Caco-2 (cell line): ENCODE data around the gene DALRD3. TPM values are rescaled to one million over a fixed set of nuclear protein-coding genes. Genes with fewer than 3 reads are reported as not detected.
A peak's percentile ranks its signal among the peaks of the same experiment; 100 is the strongest.

Experiments used
- BruUV-seq: library from RNA; stranded (reverse); fragments of 400-500 nt; replicated peaks from 2 replicates; lab custom pipeline; 2021; lab: Mats Ljungman, UMichigan
- CTCF ChIA-PET: fragments of 300-600 bp; sonication (Branson Sonifier 250); formaldehyde crosslinking; loops from one replicate; lab custom pipeline; 2022; ENCODE audit warnings: antibody characterized with exemption; lab: Charles Lee
- POLR2A ChIA-PET: fragments of 300-600 bp; sonication (Branson Sonifier 250); formaldehyde crosslinking; loops from one replicate; lab custom pipeline; 2022; ENCODE audit warnings: antibody characterized with exemption; lab: Charles Lee
- DNase-seq, 2 experiments: peaks; one replicate each; pipeline versions ENCODE4 v3.0.0 to v3.0.0-alpha.2; 2020 to 2022
- H3K27me3 ChIP-seq: replicated peaks from 2 replicates; pipeline ENCODE4 v1.6.0; 2011; ENCODE audit warnings: low read length; ENCODE audit not compliant: control insufficient read depth, insufficient read depth
- H3K36me3 ChIP-seq: 2 replicates; pipeline ENCODE4 v1.5.1; 2011; ENCODE audit warnings: low read length; ENCODE audit not compliant: control insufficient read depth, insufficient read depth
- H3K4me1 ChIP-seq: fragments of 250-450 bp; sonication (Bioruptor Pico); 2 replicates; pipeline ENCODE4 v1.5.1; 2020; ENCODE audit warnings: mild to moderate bottlenecking
- H3K4me3 ChIP-seq: 2 replicates; pipeline ENCODE4 v1.5.1; 2011; ENCODE audit warnings: low read depth, mild to moderate bottlenecking, control low read depth, low read length
- H3K9me3 ChIP-seq: fragments of 250-450 bp; sonication (Bioruptor Pico); 2 replicates; pipeline ENCODE4 v1.5.1; 2020; ENCODE audit warnings: mild to moderate bottlenecking, moderate library complexity
- H3K27ac Mint-ChIP-seq: one replicate; pipeline ENCODE4 v1.8.0; 2022; ENCODE audit warnings: mixed read lengths; ENCODE audit not compliant: unreplicated experiment
- H3K27me3 Mint-ChIP-seq: one replicate; pipeline ENCODE4 v1.8.0; 2022; ENCODE audit warnings: mixed read lengths; ENCODE audit not compliant: insufficient read depth, unreplicated experiment
- H3K36me3 Mint-ChIP-seq: one replicate; pipeline ENCODE4 v1.8.0; 2022; ENCODE audit warnings: mild to moderate bottlenecking, mixed read lengths; ENCODE audit not compliant: insufficient read depth, unreplicated experiment
- H3K4me1 Mint-ChIP-seq: one replicate; pipeline ENCODE4 v1.8.0; 2022; ENCODE audit warnings: low read depth, mixed read lengths; ENCODE audit not compliant: unreplicated experiment
- H3K4me3 Mint-ChIP-seq: one replicate; pipeline ENCODE4 v1.8.0; 2022; ENCODE audit warnings: mild to moderate bottlenecking, moderate library complexity, mixed read lengths; ENCODE audit not compliant: unreplicated experiment
- H3K9me3 Mint-ChIP-seq: one replicate; pipeline ENCODE4 v1.8.0; 2022; ENCODE audit warnings: mixed read lengths; ENCODE audit not compliant: unreplicated experiment
- intact Hi-C: fragments of 100-400 bp; cut with micrococcal nuclease; formaldehyde crosslinking; loops from one replicate; pipeline ENCODE4 v1.10.0; 2022; ENCODE audit not compliant: unreplicated experiment
- total RNA-seq: library from RNA; stranded (reverse); gene quantifications from 2 replicates; pipeline ENCODE4 v1.2.3, GENCODE V29; 2022
- TF ChIP-seq, protein P1 (sequence below), 2 experiments: fragments of 200-600 bp in 1 of 2; IDR thresholded peaks; 1 replicate in 1 of 2; 2 replicates in 1 of 2; pipeline versions ENCODE4 v1.5.1 to v1.8.0; 2011 to 2022; ENCODE audit warnings: antibody characterized with exemption in 1 of 2, control low read depth in 1 of 2, inconsistent platforms in 1 of 2, low read depth in 1 of 2, low read length in 1 of 2, mild to moderate bottlenecking in 1 of 2, moderate library complexity in 1 of 2; ENCODE audit not compliant: insufficient read depth in 1 of 2, severe bottlenecking in 1 of 2, unreplicated experiment in 1 of 2

DALRD3 gene
- total RNA-seq, 1 experiment from 2014 or later: 21.4 TPM

GRCh38 chr3:48989796-48990635 lies 28.4 kb downstream of the DALRD3 start, which contains the start of gene P4HTM:
Gene P4HTM (plus strand): TSS chr3:48990241. CDS start chr3:48990257, 16 bp downstream.
- intact Hi-C loops: loop anchor here (1.0 to 2.0 kb wide), 2 partner anchors 17 to 103 kb away; partner anchors contain the start of gene WDR6
- no peaks in the 10 kb centered on the region for H3K9me3 Mint-ChIP-seq
- peak; percentile 82 to 84 for DNase-seq
- Histone ChIP-seq H3K4me1 (peaks cover 13% of the 10 kb centered on the region), H3K27me3 (no peaks in the 10 kb centered on the region), H3K4me3 (peak within 1 kb of the TSS; percentile 95), H3K36me3 (no peaks in the 10 kb centered on the region), H3K9me3 (no peaks in the 10 kb centered on the region)
- H3K4me1 Mint-ChIP-seq: peaks cover 13% of the 10 kb centered on the region
- H3K27ac Mint-ChIP-seq: peak within 1 kb of the TSS; percentile 98
- ChIA-PET CTCF (interaction anchor here (0.7 to 3.2 kb wide), 5 partner anchors 17 to 105 kb away, joined by 3 to 54 read pairs (median 5); partner anchors contain the start of genes DALRD3, NDUFAF3 and WDR6), POLR2A (interaction anchor here (0.6 to 1.7 kb wide), 4 partner anchors 17 to 556 kb away, joined by 3 to 24 read pairs (median 6); partner anchors contain the start of gene WDR6)
- no peaks in the 10 kb centered on the region for H3K27me3 Mint-ChIP-seq
- BruUV-seq: no TSS peak
- peaks cover 28% of the 10 kb centered on the region for H3K36me3 Mint-ChIP-seq
- H3K4me3 Mint-ChIP-seq: peak within 1 kb of the TSS; percentile 96
- TF ChIP-seq, protein P1, sequence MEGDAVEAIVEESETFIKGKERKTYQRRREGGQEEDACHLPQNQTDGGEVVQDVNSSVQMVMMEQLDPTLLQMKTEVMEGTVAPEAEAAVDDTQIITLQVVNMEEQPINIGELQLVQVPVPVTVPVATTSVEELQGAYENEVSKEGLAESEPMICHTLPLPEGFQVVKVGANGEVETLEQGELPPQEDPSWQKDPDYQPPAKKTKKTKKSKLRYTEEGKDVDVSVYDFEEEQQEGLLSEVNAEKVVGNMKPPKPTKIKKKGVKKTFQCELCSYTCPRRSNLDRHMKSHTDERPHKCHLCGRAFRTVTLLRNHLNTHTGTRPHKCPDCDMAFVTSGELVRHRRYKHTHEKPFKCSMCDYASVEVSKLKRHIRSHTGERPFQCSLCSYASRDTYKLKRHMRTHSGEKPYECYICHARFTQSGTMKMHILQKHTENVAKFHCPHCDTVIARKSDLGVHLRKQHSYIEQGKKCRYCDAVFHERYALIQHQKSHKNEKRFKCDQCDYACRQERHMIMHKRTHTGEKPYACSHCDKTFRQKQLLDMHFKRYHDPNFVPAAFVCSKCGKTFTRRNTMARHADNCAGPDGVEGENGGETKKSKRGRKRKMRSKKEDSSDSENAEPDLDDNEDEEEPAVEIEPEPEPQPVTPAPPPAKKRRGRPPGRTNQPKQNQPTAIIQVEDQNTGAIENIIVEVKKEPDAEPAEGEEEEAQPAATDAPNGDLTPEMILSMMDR (IDR thresholded peaks at IDR 0.05; ENCODE audit: insufficient read depth in 1 of 2, low read depth in 1 of 2, low read length in 1 of 2, severe bottlenecking in 1 of 2, unreplicated experiment in 1 of 2): peak in 1 of 2 experiments; percentile 40

DNA sequence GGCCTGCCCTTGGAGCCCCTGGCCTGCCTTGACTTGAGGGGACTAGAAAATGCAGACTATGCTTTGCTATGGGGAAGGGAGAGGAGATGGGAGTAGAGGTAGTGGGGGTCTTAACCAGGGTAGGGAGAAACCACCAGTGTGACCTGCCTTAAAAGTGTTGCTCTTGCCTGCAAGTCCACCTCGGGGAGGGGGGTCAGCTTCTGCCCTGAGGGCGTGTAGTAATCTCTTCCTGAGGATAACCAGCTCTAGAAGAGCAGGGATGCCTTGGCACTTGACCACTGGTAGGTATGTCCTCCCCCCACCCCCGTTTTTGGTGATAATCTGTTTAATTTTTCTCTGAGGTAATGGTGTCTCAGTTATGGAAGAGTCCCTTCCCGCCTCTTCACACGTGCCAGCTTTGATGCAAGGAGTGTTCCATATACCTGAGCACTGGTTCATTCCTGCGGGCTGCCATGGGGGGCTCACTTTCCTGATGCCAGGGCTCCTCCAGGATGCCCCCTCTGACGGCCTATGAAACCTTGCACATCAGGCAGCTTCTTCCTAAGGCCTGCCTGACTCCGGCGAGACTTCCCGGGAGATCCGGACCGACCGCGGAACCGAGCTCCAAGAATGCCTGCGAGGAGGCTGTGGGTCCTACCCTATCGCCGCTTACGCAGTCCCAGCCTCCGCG lies 29.1 kb downstream of the DALRD3 start:
- Mint-ChIP-seq H3K36me3 (peaks cover 34% of the 10 kb centered on the region), H3K4me1 (peaks cover 13% of the 10 kb centered on the region), H3K27me3 (no peaks in the 10 kb centered on the region), H3K4me3 (peak overlapping the region; percentile 96), H3K9me3 (no peaks in the 10 kb centered on the region), H3K27ac (peak overlapping the region; percentile 98)
- no peaks in the 10 kb centered on the region for H3K9me3 ChIP-seq
- TF ChIP-seq, protein P1 (IDR thresholded peaks at IDR 0.05; ENCODE audit: insufficient read depth in 1 of 2, low read depth in 1 of 2, low read length in 1 of 2, severe bottlenecking in 1 of 2, unreplicated experiment in 1 of 2): no peak
- ChIA-PET CTCF (interaction anchor here (0.7 to 3.2 kb wide), 6 partner anchors 18 to 143 kb away, joined by 3 to 54 read pairs (median 6); partner anchors contain the start of genes DALRD3, LAMB2, NDUFAF3 and WDR6), POLR2A (interaction anchor here (0.6 to 1.7 kb wide), 3 partner anchors 18 to 555 kb away, joined by 3 to 24 read pairs (median 9); partner anchors contain the start of gene WDR6)
- peaks cover 13% of the 10 kb centered on the region for H3K4me1 ChIP-seq
- DNase-seq: no peak
- intact Hi-C loops: loop anchor here (1.0 to 2.0 kb wide), 2 partner anchors 18 to 104 kb away; partner anchors contain the start of gene WDR6
- H3K36me3 ChIP-seq: peaks cover 1% of the 10 kb centered on the region
- no peaks in the 10 kb centered on the region for H3K27me3 ChIP-seq
- TSS peak; percentile 80 for BruUV-seq
- H3K4me3 ChIP-seq: peak overlapping the region; percentile 95
